ENCODE measurements around the gene PGF. TPM values are rescaled to one million over a fixed set of nuclear protein-coding genes. Genes with fewer than 3 reads are reported as not detected.

The PGF gene
- total and polyA plus RNA-seq, 4 donors: 0.61 to 4.5 (median 1.8) TPM

GRCh38 chr14:74948228-74949175 is 6.9 kb downstream of the PGF start:
- no peak overlapping the region for H3K27ac ChIP-seq (ENCODE audit: low read depth in 1 of 2, low read length in 2 of 2)
- DNase-seq (ENCODE audit: low spot score): no peak
- no peaks in the 10 kb centered on the region for H3K36me3 ChIP-seq (ENCODE audit: control insufficient read depth in 4 of 4, insufficient read depth in 3 of 4, low read depth in 1 of 4, low read length in 3 of 4)
- H3K9ac ChIP-seq (ENCODE audit: low read depth in 1 of 2, low read length in 2 of 2): no peak overlapping the region
- no peaks in the 10 kb centered on the region for H3K27me3 ChIP-seq (ENCODE audit: control insufficient read depth in 4 of 4, insufficient read depth in 4 of 4, low read length in 3 of 4)
- 81% methylated on average over 23 of the region's 23 CpGs for WGBS
- TF ChIP-seq CTCF (IDR thresholded peaks at IDR 0.05; ENCODE audit: low read depth, low read length, missing input control) (no peak), HNF4A (conservative IDR thresholded peaks at IDR 0.05) (no peak), YY1 (IDR thresholded peaks at IDR 0.05) (no peak), SP1 (IDR thresholded peaks at IDR 0.05) (no peak), JUND (IDR thresholded peaks at IDR 0.05) (no peak), EGR1 (IDR thresholded peaks at IDR 0.05; ENCODE audit: low read depth in 2 of 2) (no peak), NR2F2 (IDR thresholded peaks at IDR 0.05) (no peak), TAF1 (conservative IDR thresholded peaks at IDR 0.05) (no peak), GABPA (IDR thresholded peaks at IDR 0.05 in 1 of 2, conservative IDR thresholded peaks at IDR 0.05 in 1 of 2) (no peak), FOXA1 (IDR thresholded peaks at IDR 0.05) (no peak)
- H3K4me1 ChIP-seq (ENCODE audit: control insufficient read depth in 4 of 4, insufficient read depth in 4 of 4, low read length in 3 of 4): peaks cover 0 to 6% (median 2%) of the 10 kb centered on the region in 4 donors
- H3K9me3 ChIP-seq (ENCODE audit: control insufficient read depth in 4 of 4, low read length in 3 of 4): no peaks in the 10 kb centered on the region
- no peak overlapping the region for H3K4me3 ChIP-seq (ENCODE audit: low read depth in 1 of 3, low read length in 3 of 3)

GRCh38 chr14:74947353-74948227 is 7.8 kb downstream of the PGF start:
- no peaks in the 10 kb centered on the region for H3K36me3 ChIP-seq (ENCODE audit: control insufficient read depth in 4 of 4, insufficient read depth in 3 of 4, low read depth in 1 of 4, low read length in 3 of 4)
- H3K4me3 ChIP-seq (ENCODE audit: low read depth in 1 of 3, low read length in 3 of 3): no peak overlapping the region
- DNase-seq (ENCODE audit: low spot score): no peak
- TF ChIP-seq MAX (IDR thresholded peaks at IDR 0.05) (no peak), YY1 (IDR thresholded peaks at IDR 0.05) (no peak), FOXA2 (IDR thresholded peaks at IDR 0.05) (no peak), REST (IDR thresholded peaks at IDR 0.05) (no peak), SP1 (IDR thresholded peaks at IDR 0.05) (no peak), RAD21 (IDR thresholded peaks at IDR 0.05) (no peak), GABPA (IDR thresholded peaks at IDR 0.05 in 1 of 2, conservative IDR thresholded peaks at IDR 0.05 in 1 of 2) (no peak), HNF4A (conservative IDR thresholded peaks at IDR 0.05) (no peak), EGR1 (IDR thresholded peaks at IDR 0.05; ENCODE audit: low read depth in 2 of 2) (no peak), NR2F2 (IDR thresholded peaks at IDR 0.05) (no peak), ATF3 (IDR thresholded peaks at IDR 0.05) (no peak), FOXA1 (IDR thresholded peaks at IDR 0.05) (no peak), ZBTB33 (IDR thresholded peaks at IDR 0.05) (no peak), JUND (IDR thresholded peaks at IDR 0.05) (no peak), RXRA (IDR thresholded peaks at IDR 0.05) (no peak)
- H3K9me3 ChIP-seq (ENCODE audit: control insufficient read depth in 4 of 4, low read length in 3 of 4): no peaks in the 10 kb centered on the region
- H3K27ac ChIP-seq (ENCODE audit: low read depth in 1 of 2, low read length in 2 of 2): no peak overlapping the region
- H3K27me3 ChIP-seq (ENCODE audit: control insufficient read depth in 4 of 4, insufficient read depth in 4 of 4, low read length in 3 of 4): no peaks in the 10 kb centered on the region
- peaks cover 0 to 6% (median 2%) of the 10 kb centered on the region in 4 donors for H3K4me1 ChIP-seq (ENCODE audit: control insufficient read depth in 4 of 4, insufficient read depth in 4 of 4, low read length in 3 of 4)
- no peak overlapping the region for H3K9ac ChIP-seq (ENCODE audit: low read depth in 1 of 2, low read length in 2 of 2)
- WGBS: 89% methylated on average over 13 of the region's 13 CpGs

All from liver (tissue), 9 donors.